WI38 (cell line): ENCODE data around the gene UQCC2.

Experiments used
- H3K4me3 ChIP-seq: 2 replicates; pipeline ENCODE4 v1.5.1; 2011; ENCODE audit warnings: low read depth, mild to moderate bottlenecking, control low read depth, low read length
- CTCF ChIP-seq: IDR thresholded peaks from 2 replicates; pipeline ENCODE4 v1.5.1; 2012; ENCODE audit warnings: low read depth, mild to moderate bottlenecking, control low read depth, low read length

The UQCC2 gene

GRCh38 chr6:33720998-33721397 lies 9.5 kb upstream of the UQCC2 start:
- no peak for TF ChIP-seq CTCF
- no peak overlapping the region for H3K4me3 ChIP-seq

- TF ChIP-seq CTCF: no peak
- no peak overlapping the region for H3K4me3 ChIP-seq
These were observed 8.0 kb upstream of the UQCC2 start for GRCh38 chr6:33719326-33719987.

- H3K4me3 ChIP-seq: no peak overlapping the region
- no peak for TF ChIP-seq CTCF
These were observed 7.2 kb upstream of the UQCC2 start for GRCh38 chr6:33718713-33719112.

- no peak overlapping the region for H3K4me3 ChIP-seq
- no peak for TF ChIP-seq CTCF
These were observed 6.5 kb upstream of the UQCC2 start for GRCh38 chr6:33717934-33718455.

GRCh38 chr6:33716890-33717632 lies 5.6 kb upstream of the UQCC2 start:
- TF ChIP-seq CTCF: no peak
- no peak overlapping the region for H3K4me3 ChIP-seq

- no peak for TF ChIP-seq CTCF
- H3K4me3 ChIP-seq: no peak overlapping the region
These were observed 4.9 kb upstream of the UQCC2 start for GRCh38 chr6:33716379-33716778.

GRCh38 chr6:33714385-33715040 lies 3.0 kb upstream of the UQCC2 start:
- no peak overlapping the region for H3K4me3 ChIP-seq
- TF ChIP-seq CTCF: no peak
